GM19372 (cell line): ENCODE results near the gene UBR1.
"Not testable (repeated sequence)": the region's sequence is repeated elsewhere in the genome, so short reads cannot be mapped to it uniquely, and the experiment has no call there.

Experiments
- ATAC-seq: cut with Tn5 transposase; IDR thresholded peaks from one replicate; pipeline ENCODE4 v1.9.1; 2021; ENCODE audit warnings: mild to moderate bottlenecking, low read depth, moderate library complexity; ENCODE audit not compliant: unreplicated experiment

Gene UBR1

GRCh38 chr15:43067717-43068461 lies 37.9 kb downstream of the UBR1 start:
- no peak for ATAC-seq

GRCh38 chr15:43056696-43057095 lies 49.1 kb downstream of the UBR1 start:
- ATAC-seq, result no peak

GRCh38 chr15:43052860-43053259 lies 53.0 kb downstream of the UBR1 start:
- ATAC-seq, result no peak

- no peak for ATAC-seq
These were observed 56.9 kb downstream of the UBR1 start for GRCh38 chr15:43048935-43049334.

GRCh38 chr15:43046484-43046883 lies 59.4 kb downstream of the UBR1 start:
- ATAC-seq, result no peak

GRCh38 chr15:43042885-43043284 lies 63.0 kb downstream of the UBR1 start:
- ATAC-seq, result no peak

GRCh38 chr15:43041085-43041484 lies 64.8 kb downstream of the UBR1 start:
- not testable (repeated sequence) for ATAC-seq

- not testable (repeated sequence) for ATAC-seq
These were observed 70.6 kb downstream of the UBR1 start for GRCh38 chr15:43035240-43035639.

- no peak for ATAC-seq
These were observed 76.4 kb downstream of the UBR1 start for GRCh38 chr15:43029476-43029875.

GRCh38 chr15:43025150-43025549 lies 80.7 kb downstream of the UBR1 start:
- ATAC-seq, result no peak

GRCh38 chr15:43014671-43015070 lies 91.2 kb downstream of the UBR1 start:
- ATAC-seq, result not testable (repeated sequence)

GRCh38 chr15:43009206-43009605 lies 96.6 kb downstream of the UBR1 start:
- ATAC-seq, result no peak

- ATAC-seq, result no peak
These were observed 97.7 kb downstream of the UBR1 start for GRCh38 chr15:43008150-43008549.

- no peak for ATAC-seq
These were observed 98.3 kb downstream of the UBR1 start for GRCh38 chr15:43007551-43007950.

- ATAC-seq, result no peak
These were observed 98.8 kb downstream of the UBR1 start for GRCh38 chr15:43006991-43007390.

GRCh38 chr15:43004886-43005595 lies 100.8 kb downstream of the UBR1 start:
- not testable (repeated sequence) for ATAC-seq

GRCh38 chr15:42999201-42999779 lies 106.5 kb downstream of the UBR1 start:
- ATAC-seq, result no peak

- ATAC-seq, result no peak
These were observed 109.0 kb downstream of the UBR1 start for GRCh38 chr15:42996871-42997270.

- no peak for ATAC-seq
These were observed 111.3 kb downstream of the UBR1 start for GRCh38 chr15:42994546-42994945.

- no peak for ATAC-seq
These were observed 113.2 kb downstream of the UBR1 start for GRCh38 chr15:42992626-42993025.

GRCh38 chr15:42986693-42987342 lies 119.0 kb downstream of the UBR1 start:
- ATAC-seq, result no peak
